Measurements from ENCODE around the gene BAIAP3.

GRCh38 chr16:1348926-1349325 is 15.5 kb downstream of the BAIAP3 start:
- TF ChIP-seq CTCF (IDR thresholded peaks at IDR 0.05; ENCODE audit: insufficient read depth, low read length) = no peak
- TF ChIP-seq POLR2AphosphoS5 (IDR thresholded peaks at IDR 0.05; ENCODE audit: low read depth) = no peak
- TF ChIP-seq REST (IDR thresholded peaks at IDR 0.05; ENCODE audit: insufficient replicate concordance, low read depth) = no peak
- TF ChIP-seq GABPA (IDR thresholded peaks at IDR 0.05; ENCODE audit: low read depth) = no peak

Data from HL-60 (cell line).